Lower lobe of right lung (tissue), 2 donors: Measurements from ENCODE around the gene PGM2L1. TPM values are rescaled to one million over a fixed set of nuclear protein-coding genes. Genes with fewer than 3 reads are reported as not detected.

Experiments used
- ATAC-seq, 2 donors: fragments of 200-7000 bp; cut with Tn5 transposase; one replicate each; pipeline ENCODE4 v1.9.1; 2020 to 2022; ENCODE audit warnings: mild to moderate bottlenecking in 2 of 2, moderate library complexity in 2 of 2
- DNase-seq: peaks from one replicate; pipeline ENCODE4 v3.0.0-alpha.2; 2020
- H3K27ac ChIP-seq: fragments of 200-600 bp; one replicate; pipeline ENCODE4 v1.8.0; 2022
- H3K27me3 ChIP-seq: fragments of 200-600 bp; one replicate; pipeline ENCODE4 v1.8.0; 2022; ENCODE audit warnings: low read depth
- H3K36me3 ChIP-seq: fragments of 200-600 bp; one replicate; pipeline ENCODE4 v1.8.0; 2022; ENCODE audit warnings: mild to moderate bottlenecking
- H3K4me1 ChIP-seq: fragments of 200-600 bp; one replicate; pipeline ENCODE4 v1.8.0; 2022
- H3K4me3 ChIP-seq: fragments of 200-600 bp; one replicate; pipeline ENCODE4 v1.8.0; 2022; ENCODE audit warnings: mild to moderate bottlenecking
- H3K9me3 ChIP-seq: fragments of 200-600 bp; one replicate; pipeline ENCODE4 v1.8.0; 2022
- CTCF ChIP-seq: fragments of 200-600 bp; IDR thresholded peaks from one replicate; pipeline ENCODE4 v1.8.0; 2022; ENCODE audit warnings: antibody characterized with exemption, mild to moderate bottlenecking
- intact Hi-C: fragments of 100-400 bp; cut with DNase I; formaldehyde crosslinking; loops from one replicate; pipeline ENCODE4 v1.11.0; 2022
- total RNA-seq: library from RNA; stranded (reverse); fragmentation: NEBNext Ultra II Directional; extraction: Animal tissue kit (Norgen Biotek cat#: 25700); gene quantifications from one replicate; pipeline ENCODE4 v1.2.1, GENCODE V29; 2021
- donor health status: DM: no; HTN: yes; CAD: no; lungs with severe emphysema.

The PGM2L1 gene
- total RNA-seq, 1 donor from 2014 or later, result 5.2 TPM

- peaks cover 5% of the 10 kb centered on the region for H3K4me1 ChIP-seq
- TF ChIP-seq CTCF, result no peak
- no peak overlapping the region for H3K27ac ChIP-seq
- DNase-seq, result no peak
- no peaks in the 10 kb centered on the region for H3K9me3 ChIP-seq
- no peak overlapping the region for H3K4me3 ChIP-seq
- H3K27me3 ChIP-seq, result no peaks in the 10 kb centered on the region
- no peaks in the 10 kb centered on the region for H3K36me3 ChIP-seq
- intact Hi-C loops, result no loop called here
- ATAC-seq, result no peak
Observed at GRCh38 chr11:74400606-74401005, 2.4 kb upstream of the PGM2L1 start.

GRCh38 chr11:74397501-74398243 is 561 bp downstream of the PGM2L1 start:
- H3K27ac ChIP-seq, result peak overlapping the region; percentile 91
- DNase-seq (peak; percentile 57), ATAC-seq (peak; percentile 46 to 58)
- H3K9me3 ChIP-seq, result no peaks in the 10 kb centered on the region
- H3K4me3 ChIP-seq, result peak overlapping the region; percentile 92
- peaks cover 5% of the 10 kb centered on the region for H3K4me1 ChIP-seq
- peak; percentile 9 for TF ChIP-seq CTCF
- intact Hi-C loops, result no loop called here
- no peaks in the 10 kb centered on the region for H3K27me3 ChIP-seq
- no peaks in the 10 kb centered on the region for H3K36me3 ChIP-seq

DNA sequence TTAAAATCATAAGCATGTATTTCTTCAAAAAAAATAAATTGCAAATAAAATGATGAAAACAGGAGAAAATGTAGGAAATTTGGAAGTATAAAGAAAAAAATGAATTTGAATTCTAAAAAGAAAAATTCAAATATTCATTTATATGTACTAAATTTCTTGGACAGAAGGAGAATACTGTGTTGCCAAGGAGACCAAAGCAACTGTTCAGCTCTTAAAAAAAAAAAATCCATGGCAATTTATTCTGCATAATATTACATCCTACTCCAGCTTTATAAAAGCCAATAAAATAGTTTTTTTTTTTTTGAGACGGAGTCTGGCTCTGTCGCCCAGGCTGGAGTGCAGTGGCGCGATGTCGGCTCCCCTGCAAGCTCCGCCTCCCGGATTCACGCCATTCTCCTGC is 6.0 kb downstream of the PGM2L1 start:
- Histone ChIP-seq H3K27me3 (no peaks in the 10 kb centered on the region), H3K27ac (no peak overlapping the region), H3K9me3 (no peaks in the 10 kb centered on the region), H3K4me1 (peaks cover 2% of the 10 kb centered on the region), H3K36me3 (no peaks in the 10 kb centered on the region), H3K4me3 (no peak overlapping the region)
- no peak for DNase-seq
- TF ChIP-seq CTCF, result no peak
- intact Hi-C loops, result no loop called here
- no peak for ATAC-seq

- Histone ChIP-seq H3K4me3 (no peak overlapping the region), H3K36me3 (no peaks in the 10 kb centered on the region), H3K27ac (no peak overlapping the region), H3K4me1 (no peaks in the 10 kb centered on the region), H3K27me3 (no peaks in the 10 kb centered on the region), H3K9me3 (no peaks in the 10 kb centered on the region)
- no peak for ATAC-seq
- intact Hi-C loops, result no loop called here
- TF ChIP-seq CTCF, result no peak
- DNase-seq, result no peak
Observed at GRCh38 chr11:74391193-74391592, 7.0 kb downstream of the PGM2L1 start.

DNA sequence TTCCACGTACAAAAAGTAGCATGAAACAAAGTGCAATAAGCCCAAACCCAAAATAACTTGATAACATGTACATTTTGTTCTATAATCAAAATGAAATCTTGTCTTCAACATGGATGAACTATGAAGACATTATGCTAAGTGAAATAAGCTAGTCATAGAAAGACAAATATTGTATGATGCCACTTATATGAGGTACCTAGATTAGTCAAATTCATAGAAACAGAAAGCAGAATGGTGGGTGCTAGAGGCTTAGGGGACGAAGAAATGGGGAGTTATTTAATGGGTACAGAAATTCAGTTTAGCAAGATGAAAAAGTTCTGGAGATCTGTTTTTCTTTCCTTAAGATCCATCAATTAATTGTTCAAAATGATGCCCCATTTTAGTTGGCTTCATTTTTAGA is 7.5 kb downstream of the PGM2L1 start:
- ATAC-seq (no peak), DNase-seq (no peak)
- Histone ChIP-seq H3K27me3 (no peaks in the 10 kb centered on the region), H3K9me3 (no peaks in the 10 kb centered on the region), H3K4me3 (no peak overlapping the region), H3K36me3 (no peaks in the 10 kb centered on the region), H3K27ac (no peak overlapping the region), H3K4me1 (no peaks in the 10 kb centered on the region)
- TF ChIP-seq CTCF, result no peak
- intact Hi-C loops, result no loop called here
